Measurements from ENCODE around the gene MOB2.
"Not testable (repeated sequence)": the region's sequence is repeated elsewhere in the genome, so short reads cannot be mapped to it uniquely, and the experiment has no call there.

Gene MOB2

GRCh38 chr11:1438261-1438966, 48.2 kb downstream of the MOB2 start:
- no peak overlapping the region for H3K4me3 ChIP-seq (ENCODE audit: low read length)
- TF ChIP-seq CTCF (conservative IDR thresholded peaks at IDR 0.05; ENCODE audit: low read length): no peak
- DNase-seq (ENCODE audit: low read depth): no peak

DNA sequence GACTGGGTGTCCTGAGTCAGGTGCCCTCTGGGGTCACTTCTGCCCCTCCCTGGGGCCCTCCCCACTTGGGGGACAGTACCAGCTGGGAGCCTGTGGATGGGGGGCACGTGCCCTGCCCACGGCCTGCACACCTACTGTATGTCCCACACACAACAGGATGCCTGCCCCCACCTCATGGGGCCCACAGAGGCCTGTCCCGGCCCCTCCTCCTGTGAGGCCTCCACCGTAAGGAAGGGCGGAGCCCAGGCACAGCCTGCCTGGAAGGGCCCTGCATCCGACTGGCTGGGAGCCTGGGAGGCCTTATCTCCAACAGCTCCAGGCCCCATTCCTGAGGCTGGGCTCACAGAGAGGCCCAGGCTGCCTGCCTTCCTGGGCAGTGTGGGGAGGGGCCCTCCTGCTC, 49.1 kb downstream of the MOB2 start:
- peak; percentile 16 for DNase-seq (ENCODE audit: low read depth)
- TF ChIP-seq CTCF (conservative IDR thresholded peaks at IDR 0.05; ENCODE audit: low read length): no peak
- no peak overlapping the region for H3K4me3 ChIP-seq (ENCODE audit: low read length)

DNA sequence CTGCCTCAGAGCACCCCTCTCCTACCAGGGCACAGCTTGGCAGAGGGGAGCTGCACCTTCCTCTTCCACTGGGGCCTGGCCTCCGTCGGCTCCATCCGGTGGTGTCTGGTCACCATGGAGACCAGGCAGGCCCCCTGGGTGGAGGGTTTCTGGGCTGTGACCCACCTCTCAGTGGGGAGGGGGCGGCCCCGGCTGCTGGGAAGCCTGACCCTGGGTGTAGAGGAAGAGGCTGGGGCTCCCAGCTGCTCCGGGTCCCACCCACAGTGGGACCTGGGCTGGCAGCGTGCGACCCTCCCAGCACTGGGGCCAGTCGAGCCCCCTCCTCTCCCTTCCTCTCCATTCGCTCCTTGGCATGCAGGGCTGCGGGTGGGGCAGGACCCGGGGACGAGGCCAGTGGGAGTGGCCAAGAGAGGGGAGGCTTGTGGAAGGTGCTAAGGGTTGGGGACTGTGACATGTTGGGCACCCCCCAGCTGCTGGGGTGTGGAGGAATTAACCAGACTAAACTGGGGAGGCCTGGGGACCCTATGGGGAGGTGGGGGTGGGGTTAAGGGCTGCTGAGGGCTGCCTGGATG, 50.0 kb downstream of the MOB2 start:
- TF ChIP-seq CTCF (conservative IDR thresholded peaks at IDR 0.05; ENCODE audit: low read length): no peak
- no peak overlapping the region for H3K4me3 ChIP-seq (ENCODE audit: low read length)
- DNase-seq (ENCODE audit: low read depth): no peak

DNA sequence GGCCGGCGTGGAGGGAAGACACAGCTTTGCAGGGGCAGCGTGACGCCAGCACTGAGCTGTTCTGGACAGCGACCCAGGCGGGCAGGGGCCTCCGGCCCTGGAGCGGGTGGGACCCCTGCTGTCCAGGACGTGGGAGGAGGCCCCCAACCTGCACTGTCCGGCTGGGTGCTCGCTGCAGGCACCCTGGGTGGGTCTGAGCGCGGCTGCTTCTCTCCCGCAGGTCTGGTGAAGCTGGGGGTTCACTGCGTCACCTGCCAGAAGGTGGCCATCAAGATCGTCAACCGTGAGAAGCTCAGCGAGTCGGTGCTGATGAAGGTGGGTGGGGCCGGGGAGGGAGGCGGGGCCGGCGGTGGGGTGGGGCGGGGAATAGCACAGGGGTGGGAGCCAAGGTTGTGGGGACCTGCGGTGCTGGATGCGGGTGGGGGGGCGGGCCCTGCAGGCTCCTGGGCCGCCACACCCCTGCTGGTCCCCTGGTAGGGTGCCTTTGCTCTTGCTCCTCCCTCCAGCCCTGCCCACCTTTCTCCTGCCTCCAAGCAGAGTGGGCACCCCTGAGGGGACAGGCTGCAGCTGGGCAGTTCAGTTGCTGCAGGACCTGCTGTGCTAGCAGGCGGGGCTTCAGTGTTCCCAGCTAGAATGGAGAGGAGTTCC, 50.6 kb downstream of the MOB2 start:
- H3K4me3 ChIP-seq (ENCODE audit: low read length): no peak overlapping the region
- DNase-seq (ENCODE audit: low read depth): no peak
- no peak for TF ChIP-seq CTCF (conservative IDR thresholded peaks at IDR 0.05; ENCODE audit: low read length)

DNA sequence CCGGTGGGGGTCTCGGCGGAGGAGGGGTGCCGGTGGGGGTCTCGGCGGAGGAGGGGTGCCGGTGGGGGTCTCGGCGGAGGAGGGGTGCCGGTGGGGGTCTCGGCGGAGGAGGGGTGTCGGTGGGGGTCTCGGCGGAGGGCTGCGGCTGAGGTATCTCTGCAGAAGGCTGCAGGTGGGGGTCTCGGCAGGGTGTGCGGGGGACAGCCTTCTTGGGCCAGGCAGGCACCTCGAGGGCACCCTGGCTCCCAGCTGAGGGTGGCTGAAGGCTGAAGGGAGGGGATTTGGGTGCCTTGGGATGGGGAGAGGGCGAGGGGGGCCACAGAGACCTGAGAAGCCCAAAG, 51.1 kb downstream of the MOB2 start:
- not testable (repeated sequence) for DNase-seq (ENCODE audit: low read depth); H3K4me3 ChIP-seq (ENCODE audit: low read length)

GRCh38 chr11:1433977-1434640, 52.5 kb downstream of the MOB2 start:
- no peak for DNase-seq (ENCODE audit: low read depth)
- no peak overlapping the region for H3K4me3 ChIP-seq (ENCODE audit: low read length)
- no peak for TF ChIP-seq CTCF (conservative IDR thresholded peaks at IDR 0.05; ENCODE audit: low read length)

DNA sequence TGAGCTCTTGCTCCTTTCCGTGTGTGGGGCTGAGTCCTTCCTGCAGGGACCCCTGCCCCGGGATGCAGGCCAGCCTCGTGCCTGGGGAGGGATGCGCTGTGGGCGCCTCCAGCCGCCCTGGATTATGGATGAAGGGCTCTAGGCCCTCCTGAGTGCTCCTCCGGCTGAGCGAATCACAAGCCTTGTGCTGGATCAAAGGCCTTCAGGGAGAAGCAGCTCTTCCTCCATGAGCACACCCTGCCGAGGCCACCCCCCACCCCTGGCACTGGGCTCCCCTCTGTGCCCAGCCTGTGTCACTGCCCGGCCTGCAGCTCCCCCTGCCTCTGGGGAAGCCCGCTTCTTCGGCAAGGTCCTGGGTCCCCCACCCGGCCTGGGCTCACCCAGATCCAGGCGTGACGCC, 53.0 kb downstream of the MOB2 start:
- no peak for TF ChIP-seq CTCF (conservative IDR thresholded peaks at IDR 0.05; ENCODE audit: low read length)
- DNase-seq (ENCODE audit: low read depth): no peak

More for the DNA sequence above, 53.0 kb downstream of the MOB2 start:
- no peak overlapping the region for H3K4me3 ChIP-seq (ENCODE audit: low read length)
